Vagina (tissue), 2 donors: Measurements from ENCODE around the gene RGR. TPM values are rescaled to one million over a fixed set of nuclear protein-coding genes. Genes with fewer than 3 reads are reported as not detected.

Experiments
- DNase-seq, 2 donors: peaks; one replicate each; pipeline ENCODE4 v3.0.0-alpha.2; 2017; ENCODE audit errors: extremely low spot score in 2 of 2
- H3K27ac ChIP-seq: fragments of 200-600 bp; sonication (generic); one replicate; pipeline ENCODE4 v1.5.1; 2019
- H3K27me3 ChIP-seq: fragments of 200-600 bp; sonication (generic); one replicate; pipeline ENCODE4 v1.5.1; 2019
- H3K36me3 ChIP-seq, 2 donors: fragments of 200-600 bp; sonication (generic); one replicate each; pipeline ENCODE4 v1.5.1; 2017 to 2019
- H3K4me1 ChIP-seq: fragments of 200-600 bp; sonication (generic); one replicate; pipeline ENCODE4 v1.5.1; 2019
- H3K4me3 ChIP-seq, 2 donors: fragments of 200-600 bp; sonication (generic); 1 replicate in 1 of 2; 2 replicates in 1 of 2; pipeline ENCODE4 v1.5.1; 2016 to 2019
- H3K9me3 ChIP-seq: fragments of 200-600 bp; sonication (generic); one replicate; pipeline ENCODE4 v1.5.1; 2019
- POLR2A ChIP-seq, 2 donors: fragments of 450-650 bp; IDR thresholded peaks; one replicate each; pipeline ENCODE4 v1.6.1; 2017; ENCODE audit warnings: antibody characterized with exemption in 2 of 2, mild to moderate bottlenecking in 2 of 2, moderate library complexity in 2 of 2
- POLR2AphosphoS5 ChIP-seq, 2 donors: sonication (generic); formaldehyde crosslinking; IDR thresholded peaks; one replicate each; pipeline ENCODE4 v1.9.0; 2017; ENCODE audit warnings: antibody characterized with exemption in 2 of 2, mild to moderate bottlenecking in 2 of 2, low read depth in 1 of 2; ENCODE audit not compliant: insufficient read depth in 1 of 2
- intact Hi-C: fragments of 100-400 bp; cut with DNase I; formaldehyde crosslinking; loops from one replicate; pipeline ENCODE4 v1.15.1; 2023
- total RNA-seq: library from RNA; depleted of rRNA; stranded (reverse); fragments of >200 nt; gene quantifications from one replicate; pipeline ENCODE4 v1.2.3, GENCODE V29; 2016
- TF ChIP-seq, protein P1 (sequence below), 3 experiments: fragments of 450-650 bp in 2 of 3; fragments of 200-600 bp in 1 of 3; sonication (generic) in 1 of 3; IDR thresholded peaks; one replicate each; pipeline ENCODE4 v1.5.1; 2017 to 2019; ENCODE audit warnings: antibody characterized with exemption in 3 of 3, mild to moderate bottlenecking in 2 of 3, moderate library complexity in 2 of 3

Gene RGR
- total RNA-seq, 1 donor from 2014 or later = not detected

DNA sequence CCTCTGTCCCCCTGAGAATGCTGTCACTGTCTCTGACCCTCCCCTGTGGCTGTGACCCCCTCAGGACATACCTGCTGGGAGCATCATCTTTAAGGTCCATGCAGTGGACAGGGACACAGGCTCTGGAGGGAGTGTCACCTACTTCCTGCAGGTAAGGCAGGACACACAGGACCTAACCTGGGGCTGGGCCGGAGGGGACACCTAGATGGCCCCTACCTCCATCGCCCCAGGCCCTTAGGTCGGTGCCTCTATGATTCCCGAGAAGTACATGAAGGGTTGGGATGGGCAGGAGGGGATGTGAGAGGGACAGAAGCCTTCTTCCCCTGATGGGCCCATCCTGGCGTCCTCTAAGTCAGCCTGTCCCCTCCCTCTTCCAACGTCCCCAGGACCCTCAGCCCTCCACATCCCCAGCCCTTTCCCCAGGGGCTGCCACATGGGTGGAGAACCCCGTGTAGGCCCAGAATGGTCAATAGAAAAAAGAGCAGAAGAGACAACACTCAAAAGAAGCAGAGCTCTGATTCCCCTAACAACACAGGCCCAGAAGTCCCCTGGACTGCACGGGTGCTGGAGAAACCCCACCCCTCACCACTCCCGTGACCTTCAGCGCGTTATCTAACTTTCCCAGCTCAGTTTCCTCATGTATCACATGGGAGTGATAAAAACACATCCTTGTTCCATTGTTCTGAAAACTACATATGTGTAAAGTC lies 44.2 kb upstream of the RGR start:
- no peak for DNase-seq
- H3K4me1 ChIP-seq = no peaks in the 10 kb centered on the region
- H3K27me3 ChIP-seq = no peaks in the 10 kb centered on the region
- no peaks in the 10 kb centered on the region for H3K9me3 ChIP-seq
- TF ChIP-seq POLR2A (IDR thresholded peaks at IDR 0.05) (no peak), POLR2AphosphoS5 (IDR thresholded peaks at IDR 0.05; ENCODE audit: insufficient read depth in 1 of 2, low read depth in 1 of 2) (no peak)
- TF ChIP-seq, protein P1, sequence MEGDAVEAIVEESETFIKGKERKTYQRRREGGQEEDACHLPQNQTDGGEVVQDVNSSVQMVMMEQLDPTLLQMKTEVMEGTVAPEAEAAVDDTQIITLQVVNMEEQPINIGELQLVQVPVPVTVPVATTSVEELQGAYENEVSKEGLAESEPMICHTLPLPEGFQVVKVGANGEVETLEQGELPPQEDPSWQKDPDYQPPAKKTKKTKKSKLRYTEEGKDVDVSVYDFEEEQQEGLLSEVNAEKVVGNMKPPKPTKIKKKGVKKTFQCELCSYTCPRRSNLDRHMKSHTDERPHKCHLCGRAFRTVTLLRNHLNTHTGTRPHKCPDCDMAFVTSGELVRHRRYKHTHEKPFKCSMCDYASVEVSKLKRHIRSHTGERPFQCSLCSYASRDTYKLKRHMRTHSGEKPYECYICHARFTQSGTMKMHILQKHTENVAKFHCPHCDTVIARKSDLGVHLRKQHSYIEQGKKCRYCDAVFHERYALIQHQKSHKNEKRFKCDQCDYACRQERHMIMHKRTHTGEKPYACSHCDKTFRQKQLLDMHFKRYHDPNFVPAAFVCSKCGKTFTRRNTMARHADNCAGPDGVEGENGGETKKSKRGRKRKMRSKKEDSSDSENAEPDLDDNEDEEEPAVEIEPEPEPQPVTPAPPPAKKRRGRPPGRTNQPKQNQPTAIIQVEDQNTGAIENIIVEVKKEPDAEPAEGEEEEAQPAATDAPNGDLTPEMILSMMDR (IDR thresholded peaks at IDR 0.05) = no peak
- no peaks in the 10 kb centered on the region for H3K36me3 ChIP-seq
- H3K27ac ChIP-seq = no peak overlapping the region
- H3K4me3 ChIP-seq = no peak overlapping the region
- intact Hi-C loops = no loop called here

DNA sequence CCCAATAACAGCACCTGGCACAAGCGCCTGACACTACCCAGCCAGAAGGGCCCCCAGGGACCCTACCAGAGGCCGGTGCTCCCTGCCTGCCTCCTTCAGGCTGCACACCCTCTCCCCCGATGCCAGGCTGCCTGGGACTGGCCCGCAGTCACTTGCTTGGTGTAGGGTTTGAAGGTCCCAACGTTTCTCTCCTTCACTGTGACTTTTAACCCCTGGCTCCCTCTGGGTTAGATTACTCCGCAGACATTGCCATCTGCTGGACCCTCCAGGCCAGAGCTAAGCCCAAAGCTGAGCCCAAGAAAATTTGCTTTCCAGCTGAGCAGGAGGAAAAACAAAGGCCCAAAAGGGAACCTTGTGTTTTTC lies 43.6 kb upstream of the RGR start:
- intact Hi-C loops = no loop called here
- Histone ChIP-seq H3K4me3 (no peak overlapping the region), H3K27me3 (no peaks in the 10 kb centered on the region), H3K36me3 (no peaks in the 10 kb centered on the region), H3K9me3 (no peaks in the 10 kb centered on the region), H3K4me1 (no peaks in the 10 kb centered on the region), H3K27ac (no peak overlapping the region)
- TF ChIP-seq, protein P1 (IDR thresholded peaks at IDR 0.05) = no peak
- no peak for TF ChIP-seq POLR2AphosphoS5 (IDR thresholded peaks at IDR 0.05; ENCODE audit: insufficient read depth in 1 of 2, low read depth in 1 of 2)
- TF ChIP-seq POLR2A (IDR thresholded peaks at IDR 0.05) = no peak
- DNase-seq = no peak

DNA sequence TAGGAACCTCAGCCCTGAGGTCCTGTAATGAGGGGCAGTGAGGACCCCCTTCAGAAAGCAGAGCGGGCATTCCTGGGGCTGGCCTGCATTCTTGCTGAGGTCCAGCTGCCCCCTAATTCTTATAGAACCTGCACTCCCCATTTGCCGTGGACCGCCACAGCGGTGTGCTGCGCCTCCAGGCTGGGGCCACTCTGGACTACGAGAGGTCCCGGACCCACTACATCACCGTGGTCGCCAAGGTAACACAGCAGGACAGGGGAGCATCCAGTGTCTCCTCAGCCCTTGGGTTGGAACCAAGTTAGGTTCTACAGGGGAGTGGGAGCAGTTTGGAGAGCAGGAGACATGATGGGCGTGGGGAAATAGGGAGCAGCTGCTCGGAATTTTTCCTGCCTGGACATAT lies 43.2 kb upstream of the RGR start:
- Histone ChIP-seq H3K27ac (no peak overlapping the region), H3K4me3 (no peak overlapping the region), H3K4me1 (no peaks in the 10 kb centered on the region), H3K27me3 (no peaks in the 10 kb centered on the region), H3K36me3 (no peaks in the 10 kb centered on the region), H3K9me3 (no peaks in the 10 kb centered on the region)
- no peak for DNase-seq
- intact Hi-C loops = no loop called here
- TF ChIP-seq, protein P1 (IDR thresholded peaks at IDR 0.05) = no peak
- no peak for TF ChIP-seq POLR2A (IDR thresholded peaks at IDR 0.05)
- TF ChIP-seq POLR2AphosphoS5 (IDR thresholded peaks at IDR 0.05; ENCODE audit: insufficient read depth in 1 of 2, low read depth in 1 of 2) = no peak

DNA sequence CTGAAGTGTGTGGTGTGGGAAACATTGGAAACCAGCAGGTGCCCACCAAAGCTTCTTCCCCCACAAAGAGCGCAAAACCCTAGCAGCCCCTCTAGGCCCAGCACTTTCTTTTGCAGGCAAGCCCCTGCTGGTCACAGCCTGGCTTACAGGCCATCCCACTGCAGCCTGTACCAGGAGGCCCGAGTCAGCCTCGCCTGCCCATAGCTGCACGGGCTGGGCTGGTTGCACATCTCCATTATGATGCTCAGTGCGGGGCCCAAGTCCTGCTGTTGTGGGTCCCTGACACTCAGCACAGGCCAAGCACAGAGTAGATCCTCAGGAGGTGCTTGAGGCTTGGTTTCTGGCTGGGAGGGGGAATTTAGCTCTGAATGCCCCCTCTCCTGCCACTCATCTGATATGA lies 42.5 kb upstream of the RGR start:
- H3K36me3 ChIP-seq = no peaks in the 10 kb centered on the region
- DNase-seq = no peak
- no peaks in the 10 kb centered on the region for H3K4me1 ChIP-seq
- intact Hi-C loops = no loop called here
- TF ChIP-seq POLR2A (IDR thresholded peaks at IDR 0.05) (no peak), POLR2AphosphoS5 (IDR thresholded peaks at IDR 0.05; ENCODE audit: insufficient read depth in 1 of 2, low read depth in 1 of 2) (no peak)
- TF ChIP-seq, protein P1 (IDR thresholded peaks at IDR 0.05) = no peak
- H3K27me3 ChIP-seq = no peaks in the 10 kb centered on the region
- H3K9me3 ChIP-seq = no peaks in the 10 kb centered on the region
- no peak overlapping the region for H3K4me3 ChIP-seq
- no peak overlapping the region for H3K27ac ChIP-seq

DNA sequence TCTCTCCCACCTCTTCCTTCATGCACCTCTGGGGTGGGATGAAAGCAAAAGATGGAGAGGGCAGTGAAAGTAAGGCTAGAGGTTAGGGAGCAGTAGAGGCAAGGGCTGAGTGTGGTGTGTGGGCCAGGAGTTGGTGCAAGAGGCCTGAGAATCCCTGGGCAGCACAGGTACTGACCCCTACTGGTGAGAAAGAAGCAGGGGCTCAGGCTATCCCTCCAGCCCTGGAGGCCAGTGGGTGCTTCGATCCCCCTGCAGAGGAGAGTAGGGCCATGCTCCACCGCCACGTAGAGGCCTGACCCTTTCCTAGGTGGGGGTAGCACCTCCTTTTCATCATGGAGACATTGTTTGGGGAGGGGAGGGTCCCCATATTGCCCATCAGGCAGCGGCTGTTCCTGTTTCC lies 40.7 kb upstream of the RGR start:
- H3K36me3 ChIP-seq = no peaks in the 10 kb centered on the region
- no peaks in the 10 kb centered on the region for H3K4me1 ChIP-seq
- DNase-seq = no peak
- H3K4me3 ChIP-seq = no peak overlapping the region
- intact Hi-C loops = no loop called here
- H3K27me3 ChIP-seq = no peaks in the 10 kb centered on the region
- H3K27ac ChIP-seq = no peak overlapping the region
- TF ChIP-seq POLR2AphosphoS5 (IDR thresholded peaks at IDR 0.05; ENCODE audit: insufficient read depth in 1 of 2, low read depth in 1 of 2) (no peak), POLR2A (IDR thresholded peaks at IDR 0.05) (no peak)
- TF ChIP-seq, protein P1 (IDR thresholded peaks at IDR 0.05) = no peak
- H3K9me3 ChIP-seq = no peaks in the 10 kb centered on the region
